ENCODE data around the gene MIA2.

DNA sequence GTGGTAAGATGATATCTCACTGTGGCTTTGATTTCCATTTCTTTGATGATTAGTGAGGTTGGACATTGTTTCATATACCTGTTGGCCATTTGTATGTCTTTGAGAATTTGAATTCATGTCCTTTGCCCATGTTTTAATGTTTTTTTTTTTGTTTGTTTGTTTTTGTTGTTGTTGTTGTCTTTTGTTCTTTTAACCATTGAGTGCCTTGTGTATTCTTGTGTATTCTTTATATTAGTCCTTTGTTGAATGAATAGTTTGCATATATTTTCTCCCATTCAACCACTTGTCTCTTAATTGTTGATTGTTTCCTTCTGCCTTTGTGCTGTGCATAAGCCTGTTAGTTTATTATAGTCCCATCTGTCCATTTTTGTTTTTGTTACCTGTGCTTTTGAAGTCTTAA is 126.6 kb downstream of the MIA2 start:
- TF ChIP-seq POLR2A (IDR thresholded peaks at IDR 0.05; ENCODE audit: low read depth, low read length) = no peak
- TF ChIP-seq TAF1 (IDR thresholded peaks at IDR 0.05; ENCODE audit: borderline replicate concordance, low read depth, low read length) = no peak

All from GM12892 (cell line).